HG03103 (cell line): ENCODE data around the gene VAMP8.
A peak's percentile ranks its signal among the peaks of the same experiment; 100 is the strongest.
"Not testable (repeated sequence)": the region's sequence is repeated elsewhere in the genome, so short reads cannot be mapped to it uniquely, and the experiment has no call there.

ENCODE experiments used
- ATAC-seq: cut with Tn5 transposase; IDR thresholded peaks from one replicate; pipeline ENCODE4 v1.9.1; 2021; ENCODE audit warnings: low read depth; ENCODE audit not compliant: unreplicated experiment

VAMP8 gene

DNA sequence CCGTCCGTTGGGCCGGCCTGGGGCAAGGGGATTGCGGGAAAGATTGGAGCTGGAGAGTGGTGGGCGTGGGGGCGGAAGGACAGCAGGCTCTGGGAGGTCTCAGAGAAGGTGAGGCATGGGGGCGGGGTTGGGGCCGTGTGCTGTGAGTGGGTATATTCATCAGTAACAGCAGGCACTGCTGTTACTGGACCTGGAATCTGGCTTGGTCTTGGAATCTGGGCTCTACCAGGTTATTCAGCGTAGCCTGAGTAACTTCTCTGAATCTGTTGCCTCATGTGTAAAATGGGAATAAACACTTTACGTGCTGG is 18.6 kb downstream of the VAMP8 start:
- no peak for ATAC-seq

DNA sequence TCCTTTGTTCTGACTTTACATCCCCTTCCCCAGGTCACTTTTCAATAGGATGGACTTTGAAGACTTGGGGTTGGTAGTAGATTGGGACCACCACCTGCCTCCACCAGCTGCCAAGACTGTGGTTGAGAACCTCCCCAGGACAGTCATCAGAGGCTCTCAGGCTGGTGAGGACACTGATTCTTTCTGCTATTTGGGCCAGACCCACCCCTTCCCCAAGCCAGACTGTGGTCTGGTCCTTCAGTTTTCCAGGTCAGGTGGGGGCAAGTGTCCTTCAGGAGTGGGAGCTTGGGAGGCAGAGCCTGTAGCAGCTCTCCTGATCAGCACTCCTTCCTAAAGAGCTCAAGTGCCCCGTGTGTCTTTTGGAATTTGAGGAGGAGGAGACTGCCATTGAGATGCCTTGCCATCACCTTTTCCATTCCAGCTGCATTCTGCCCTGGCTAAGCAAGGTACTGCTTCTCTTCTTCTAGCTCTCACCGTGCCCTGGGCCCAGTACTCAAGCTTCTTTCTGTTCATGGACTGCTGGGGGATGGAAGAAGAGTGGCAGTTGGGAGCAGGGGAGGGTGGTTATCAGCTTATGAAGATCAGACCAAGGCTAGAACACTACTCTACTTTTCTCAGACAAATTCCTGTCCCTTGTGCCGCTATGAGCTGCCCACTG is 19.2 kb downstream of the VAMP8 start:
- no peak for ATAC-seq

DNA sequence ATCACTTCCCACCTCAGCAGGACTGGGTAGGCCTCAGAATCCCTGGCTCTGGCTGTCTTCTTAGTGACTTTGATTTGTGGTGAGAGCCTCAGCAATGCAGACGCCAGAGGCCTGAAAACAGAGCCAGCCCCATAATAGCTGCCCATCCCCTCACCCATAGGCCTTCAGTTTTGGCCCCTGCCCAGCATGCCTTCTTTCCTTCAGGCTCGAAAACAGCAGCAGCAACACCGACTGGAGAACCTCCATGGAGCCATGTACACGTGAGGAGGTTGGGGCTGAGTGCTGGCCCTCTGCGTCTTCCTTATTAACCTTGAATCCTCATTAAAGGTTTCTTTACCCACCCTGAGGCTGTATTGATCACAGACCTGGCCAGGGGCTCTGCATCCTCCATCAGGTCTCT is 19.9 kb downstream of the VAMP8 start:
- no peak for ATAC-seq

DNA sequence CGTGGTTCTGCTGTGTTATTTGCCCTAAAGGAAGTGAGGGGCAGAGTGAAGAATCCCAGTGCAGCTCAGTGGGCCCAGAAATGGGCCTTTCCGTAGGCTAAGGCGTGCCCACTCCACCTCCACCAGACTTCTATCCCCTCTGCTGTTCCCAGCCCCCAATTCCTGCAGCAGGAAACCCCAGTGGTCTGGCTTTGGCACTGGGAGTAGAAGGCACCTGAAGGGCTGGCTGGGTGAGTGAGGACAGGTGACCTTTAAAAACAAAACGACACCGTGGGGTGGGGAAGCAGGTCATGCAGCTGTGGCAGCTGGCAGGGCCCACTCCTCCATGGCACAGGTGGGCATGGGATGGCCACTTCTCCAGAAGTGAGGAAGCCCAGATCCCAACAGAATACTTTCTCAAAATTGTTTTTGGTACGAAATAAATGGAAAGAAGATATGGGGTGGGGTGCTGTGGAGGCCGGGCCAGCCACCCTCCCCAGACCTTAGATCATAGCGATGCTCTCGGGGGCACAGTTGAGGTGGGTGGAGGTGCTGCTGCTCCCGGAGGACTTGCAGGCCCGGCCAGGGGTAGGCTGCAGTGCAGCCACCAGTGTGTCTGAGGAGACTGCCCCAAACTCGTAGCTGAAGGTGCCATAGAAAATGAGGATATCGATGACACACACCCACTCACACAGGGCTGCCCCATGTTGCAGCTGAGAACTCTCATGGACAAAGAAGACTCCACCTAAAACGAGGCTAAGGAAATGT is 21.4 kb downstream of the VAMP8 start:
- no peak for ATAC-seq

DNA sequence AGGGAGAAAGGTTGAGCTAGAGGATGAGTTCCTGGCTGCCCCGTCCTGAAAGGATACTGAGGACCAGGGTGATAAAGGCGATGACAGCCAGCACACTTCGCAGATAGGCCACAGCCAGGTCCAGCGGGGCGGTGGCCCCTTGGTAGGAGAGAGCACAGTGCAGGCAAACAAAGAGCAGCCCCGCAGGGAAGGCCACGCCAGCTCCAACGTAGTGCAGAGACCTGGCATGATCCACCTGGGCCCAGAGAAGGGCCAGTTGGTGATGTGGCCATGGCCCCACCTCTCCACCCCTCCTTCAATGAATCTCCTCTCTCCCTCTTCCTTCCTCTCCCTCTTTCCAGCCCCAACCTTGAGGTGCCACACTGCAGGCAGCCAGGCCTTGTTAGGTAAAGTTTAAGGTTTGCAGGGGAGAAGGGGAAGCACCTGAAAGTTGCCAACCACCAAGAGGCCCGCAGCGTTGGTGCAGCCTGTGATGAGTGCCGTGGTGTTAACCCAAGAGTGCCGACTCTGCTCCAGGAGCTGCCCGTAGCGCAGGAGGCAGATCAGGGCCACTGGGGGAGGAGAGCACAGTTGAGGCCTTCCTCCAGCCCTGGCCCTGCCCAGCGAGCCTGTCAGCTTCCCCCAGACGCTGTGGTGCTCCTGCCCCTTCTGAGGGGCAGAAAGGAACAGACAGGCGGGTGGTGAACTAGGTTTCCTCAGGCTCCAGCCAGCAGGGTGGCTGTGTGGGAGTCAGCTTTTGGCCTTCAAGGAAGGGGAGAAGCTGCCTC is 22.3 kb downstream of the VAMP8 start:
- no peak for ATAC-seq

DNA sequence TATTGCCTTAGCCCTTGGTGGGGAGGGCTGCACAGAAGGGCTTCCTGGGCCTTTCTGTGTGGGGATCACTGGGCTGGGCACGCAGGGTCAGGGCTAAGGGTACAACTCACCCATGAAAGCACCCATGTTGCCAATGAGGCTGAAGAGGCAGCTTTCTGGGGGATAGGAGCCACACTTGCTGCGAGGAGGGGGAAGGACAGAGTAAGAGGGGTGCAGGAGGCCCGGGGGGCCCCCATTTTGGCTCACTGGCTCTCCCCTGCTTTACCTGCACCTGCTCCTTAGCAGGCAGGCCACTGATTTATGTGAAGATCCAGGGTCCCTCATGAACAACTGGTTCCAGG is 22.8 kb downstream of the VAMP8 start:
- ATAC-seq = no peak

DNA sequence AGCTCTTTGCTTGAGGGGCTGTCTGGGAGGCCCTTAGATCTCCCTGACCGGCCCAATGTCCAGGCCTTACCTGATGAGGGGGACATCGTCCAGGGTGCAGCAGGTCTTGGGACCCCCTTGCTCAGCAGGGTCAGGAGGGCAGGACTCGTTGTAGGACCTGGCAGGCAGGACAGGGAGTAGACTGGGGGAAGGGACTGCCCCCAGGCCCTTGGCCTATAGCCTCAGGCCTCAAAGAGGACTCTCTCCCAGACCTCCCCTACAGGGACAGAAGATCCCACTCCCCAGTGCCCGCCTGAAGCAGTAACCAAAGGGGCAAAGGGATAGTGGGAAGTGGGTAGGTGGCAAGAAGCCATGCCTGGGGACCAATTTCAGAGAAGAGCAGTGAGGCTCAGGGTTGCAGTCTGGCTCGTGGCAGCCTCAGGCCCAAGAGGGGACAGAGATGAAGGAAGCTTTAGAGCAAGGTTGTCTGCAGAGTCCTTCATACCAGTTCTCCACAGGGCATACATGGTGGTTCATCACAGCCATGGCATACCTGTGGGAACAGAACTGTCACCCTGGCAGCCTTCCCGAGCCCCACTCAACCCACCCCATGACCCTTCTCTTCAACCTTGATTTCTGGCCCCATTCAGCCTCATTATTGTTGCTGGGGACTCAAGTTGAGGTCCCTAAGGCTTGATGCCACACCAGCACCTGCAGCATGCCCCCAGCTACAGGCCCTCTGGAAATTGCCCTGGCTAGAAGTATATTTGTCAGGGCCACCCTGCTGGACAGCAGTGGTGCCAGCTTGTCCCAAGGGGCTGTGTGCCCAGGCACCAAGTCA is 23.8 kb downstream of the VAMP8 start:
- no peak for ATAC-seq

DNA sequence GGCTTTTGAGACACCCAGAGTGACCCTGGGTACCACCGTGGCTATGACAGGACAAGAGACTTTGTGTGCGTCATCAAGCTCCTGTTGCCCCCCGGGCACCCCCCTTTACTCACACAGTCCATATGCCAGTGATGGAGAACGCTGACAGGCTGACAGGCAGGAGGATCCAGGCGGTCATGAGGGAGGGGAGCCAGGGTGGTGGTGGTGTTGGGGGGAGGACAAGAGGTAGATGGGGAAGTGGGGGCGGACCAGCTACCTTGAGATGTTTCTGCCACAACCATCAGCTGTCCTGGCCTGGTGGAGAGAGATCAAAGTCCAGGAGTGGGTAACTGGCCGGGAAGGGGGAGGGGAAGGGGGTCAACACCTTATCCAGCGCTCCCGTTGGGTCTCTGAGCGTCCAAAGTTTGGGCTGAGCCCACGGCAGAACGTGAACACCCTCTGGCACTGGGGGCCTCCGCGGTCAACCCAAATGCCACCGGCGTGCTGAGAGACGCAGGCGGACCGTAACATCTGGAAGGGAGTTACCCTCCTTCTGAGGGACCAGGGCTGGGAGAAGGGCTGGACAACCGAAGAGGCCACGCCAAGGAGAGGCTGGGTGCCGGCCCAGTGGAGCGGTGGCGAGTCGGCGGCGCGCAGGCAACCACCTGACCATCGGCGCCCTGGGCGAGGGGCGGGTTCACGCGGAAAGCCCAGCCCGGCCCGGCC is 24.5 kb downstream of the VAMP8 start:
- ATAC-seq = peak; percentile 34

DNA sequence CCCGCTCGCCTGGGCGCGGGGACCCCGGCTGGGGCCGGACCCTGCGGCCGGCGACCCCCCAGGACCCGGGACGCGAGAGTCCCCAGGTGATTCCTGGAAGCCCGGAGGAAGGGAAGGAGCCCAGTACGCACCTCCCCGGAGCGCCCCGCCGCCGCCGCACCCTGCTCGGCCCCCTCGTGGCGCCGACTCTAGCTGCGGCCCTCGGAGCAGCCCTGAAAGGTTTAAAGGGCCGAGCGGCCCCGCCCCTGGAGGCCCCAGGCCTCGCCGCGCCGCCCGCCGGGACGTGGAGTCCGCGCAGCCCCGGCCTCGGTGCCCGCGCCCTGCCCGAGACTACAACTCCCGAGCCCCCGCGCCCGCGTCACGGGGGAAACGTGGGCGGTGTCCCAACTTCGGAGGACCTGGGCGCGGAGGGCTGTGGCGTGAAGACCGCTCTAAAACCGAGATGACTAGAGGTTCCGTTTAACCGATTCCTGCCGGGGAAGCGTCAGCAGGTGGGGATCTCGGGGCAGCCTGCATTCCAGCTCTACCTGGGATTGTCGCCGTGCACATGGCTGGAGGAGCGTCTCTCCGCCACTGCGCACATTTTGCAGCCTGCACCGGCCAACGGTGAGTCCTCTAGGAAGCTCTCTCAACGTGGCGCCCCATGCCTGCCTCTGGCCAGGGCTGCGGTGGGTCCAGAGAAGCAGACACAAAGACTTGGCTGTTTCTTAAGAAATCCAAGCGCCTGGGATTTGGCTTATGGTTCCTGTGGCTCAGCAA is 25.3 kb downstream of the VAMP8 start, which contains the start of gene TMEM150A:
Gene TMEM150A (minus strand): TSS at position 223 of the 759 bp plus-strand sequence. CDS start 750 bp downstream, outside the sequence.
- peak; percentile 94 for ATAC-seq

DNA sequence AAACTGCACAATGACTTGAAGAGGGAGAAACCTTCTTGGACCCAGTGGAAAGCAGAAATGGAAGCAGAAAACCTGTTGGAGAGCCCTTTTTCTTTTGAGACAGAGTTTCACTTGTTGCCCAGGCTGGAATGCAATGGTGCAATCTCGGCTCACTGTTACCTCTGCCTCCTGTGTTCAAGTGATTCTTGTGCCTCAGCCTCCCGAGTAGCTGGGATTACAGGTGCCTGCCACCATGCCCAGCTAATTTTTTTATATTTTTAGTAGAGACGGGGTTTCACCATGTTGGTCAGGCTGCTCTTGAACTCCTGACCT is 26.7 kb downstream of the VAMP8 start:
- ATAC-seq = not testable (repeated sequence)

DNA sequence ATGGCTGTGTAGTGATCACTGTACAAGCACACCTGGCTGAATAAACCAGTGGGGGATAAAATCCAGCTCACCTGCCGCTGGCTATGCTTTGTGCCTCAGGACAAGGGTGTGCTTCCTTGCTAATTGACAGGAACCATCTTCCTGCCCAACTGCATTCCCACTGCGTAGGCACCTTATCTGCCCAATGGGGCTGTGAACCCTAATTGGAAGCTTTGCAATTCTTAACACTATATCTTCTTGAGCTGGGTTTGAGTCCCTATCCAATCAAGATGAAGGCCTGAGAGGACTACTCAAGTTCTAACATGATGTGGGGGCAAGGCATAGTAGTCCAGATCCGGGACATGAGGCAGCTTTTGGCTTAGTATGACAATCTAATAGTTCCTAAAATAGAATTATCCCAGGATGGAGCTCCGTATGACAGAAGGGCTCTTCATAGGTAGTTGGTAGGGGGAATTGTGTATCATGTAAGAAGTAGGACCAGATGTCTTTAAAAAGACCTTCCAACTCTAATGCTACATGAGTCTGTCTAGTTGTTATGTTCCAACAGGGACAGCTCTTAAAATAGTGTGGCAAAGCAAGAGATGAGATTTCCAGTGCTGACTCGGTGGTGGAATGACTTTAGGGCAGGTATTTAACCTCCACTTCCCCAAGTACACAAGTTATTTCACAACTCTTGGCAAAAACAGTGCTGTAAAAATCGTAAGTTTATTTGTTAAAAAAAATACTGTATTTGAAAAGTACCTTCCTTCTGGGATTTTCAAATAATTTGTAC is 27.4 kb downstream of the VAMP8 start:
- ATAC-seq = no peak

DNA sequence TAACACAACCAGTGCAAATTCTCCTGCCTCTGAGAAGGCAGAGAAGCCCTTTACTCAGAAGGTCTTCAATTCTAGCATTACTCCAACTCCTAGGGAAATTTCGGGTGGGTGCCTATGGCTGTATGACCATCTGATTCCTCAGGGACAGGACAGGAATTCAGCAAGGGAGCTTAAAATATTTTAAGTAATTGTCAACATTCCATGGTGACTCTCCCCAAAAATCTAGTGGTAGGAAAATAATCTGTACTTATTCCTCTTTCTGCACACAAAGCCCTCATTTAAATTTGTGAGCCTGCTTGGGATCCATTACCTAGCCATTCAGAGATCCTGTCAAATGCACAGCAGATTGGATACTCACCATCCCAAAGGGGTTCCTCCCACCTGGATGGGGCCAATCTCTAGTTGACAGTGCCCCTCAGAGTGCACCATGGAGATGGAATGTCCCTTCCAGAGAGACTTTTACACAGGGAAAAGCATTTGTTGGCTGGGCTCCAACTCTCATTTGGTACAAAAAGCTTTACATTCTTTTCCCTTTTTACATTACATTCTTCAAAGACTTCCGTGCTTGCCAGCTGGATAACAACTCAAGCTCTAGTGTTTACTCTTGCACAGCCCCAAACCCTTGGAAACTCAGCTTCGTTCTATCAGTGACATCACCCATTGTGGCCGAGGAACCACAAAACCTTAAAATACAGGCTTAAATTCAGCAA is 28.2 kb downstream of the VAMP8 start:
- ATAC-seq = no peak

DNA sequence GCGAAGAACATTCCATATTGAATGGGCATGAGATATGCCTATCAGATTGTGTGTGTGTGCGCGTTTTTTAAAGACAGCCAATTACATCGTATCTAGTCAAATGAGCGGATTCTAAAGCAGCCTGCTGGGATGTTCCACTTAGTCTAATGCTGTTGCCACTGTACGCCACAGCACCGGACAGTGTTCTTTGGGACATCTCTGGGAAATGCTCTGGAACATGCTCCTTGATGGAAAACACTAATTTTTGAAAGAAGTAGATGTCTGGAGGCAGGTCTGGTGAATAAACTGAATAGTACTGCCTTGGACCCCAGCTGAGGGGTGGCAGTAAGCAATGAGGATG is 28.7 kb downstream of the VAMP8 start:
- no peak for ATAC-seq

DNA sequence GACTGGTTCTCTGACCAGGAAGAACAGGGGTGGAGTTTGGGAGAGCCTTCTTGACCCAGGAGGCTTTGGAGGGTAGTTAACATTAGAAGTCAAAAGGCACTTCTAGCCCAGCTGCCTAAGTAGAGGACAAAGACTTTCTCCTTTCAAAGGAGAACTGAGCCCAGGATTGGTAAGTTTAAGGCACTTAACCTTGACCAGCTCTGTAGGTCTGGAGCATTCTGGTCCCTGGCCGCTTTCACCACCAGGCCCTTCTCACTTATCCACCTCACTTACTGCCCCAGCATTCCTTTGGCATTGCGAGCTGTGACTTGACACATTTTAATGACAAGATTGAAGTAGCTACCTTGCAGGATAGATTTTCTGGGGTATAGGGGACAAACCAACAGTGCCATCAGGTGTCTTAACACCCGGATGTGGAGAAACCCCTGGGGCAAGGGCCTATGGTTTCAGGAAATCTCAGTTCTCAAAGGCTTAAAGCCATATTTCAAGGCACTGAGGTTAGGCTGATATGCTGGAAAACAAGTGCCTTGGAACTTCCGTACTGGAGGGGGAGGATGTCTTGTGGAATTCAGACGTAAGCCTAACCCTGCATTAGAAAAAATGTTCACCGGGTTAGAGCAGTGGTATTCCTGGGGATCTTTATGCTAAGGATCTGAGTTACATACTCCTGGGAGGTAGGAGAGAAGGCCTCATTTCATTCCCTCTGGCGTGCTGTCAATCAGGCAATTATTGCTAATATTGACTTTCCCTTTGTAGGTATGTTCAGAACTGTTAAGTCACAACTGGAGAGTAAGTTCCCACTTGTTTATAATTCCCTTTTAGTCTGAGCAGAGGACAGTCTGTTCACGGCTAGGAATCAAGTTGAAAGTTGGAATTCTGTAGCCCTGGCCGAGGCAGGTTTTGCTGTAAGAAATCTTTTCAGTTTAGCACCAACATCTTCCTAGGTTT is 30.2 kb downstream of the VAMP8 start:
- ATAC-seq = no peak

DNA sequence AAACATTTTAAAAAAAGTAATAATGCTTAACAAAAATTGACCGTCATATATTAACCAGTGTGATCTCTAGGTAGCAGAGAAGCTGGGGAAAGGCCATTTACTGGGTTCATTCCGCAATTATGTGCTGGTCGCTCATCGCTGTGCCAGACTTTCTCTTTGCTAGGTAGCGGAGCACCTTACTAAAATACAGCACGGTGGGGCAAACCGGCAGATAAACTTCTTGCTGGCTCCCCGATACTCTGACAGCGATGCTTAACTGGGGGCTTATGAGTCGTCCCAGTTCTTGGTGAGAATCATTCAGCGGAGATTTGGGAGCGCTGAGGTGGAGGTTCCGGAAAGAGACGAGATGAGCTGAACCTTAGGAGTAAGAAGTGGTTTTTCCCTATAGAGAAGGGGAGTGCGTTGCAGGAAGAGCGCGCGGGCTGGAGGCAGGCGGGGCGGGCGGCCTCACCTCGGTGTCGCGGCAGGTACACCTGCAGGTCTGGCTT is 33.9 kb downstream of the VAMP8 start:
- no peak for ATAC-seq

DNA sequence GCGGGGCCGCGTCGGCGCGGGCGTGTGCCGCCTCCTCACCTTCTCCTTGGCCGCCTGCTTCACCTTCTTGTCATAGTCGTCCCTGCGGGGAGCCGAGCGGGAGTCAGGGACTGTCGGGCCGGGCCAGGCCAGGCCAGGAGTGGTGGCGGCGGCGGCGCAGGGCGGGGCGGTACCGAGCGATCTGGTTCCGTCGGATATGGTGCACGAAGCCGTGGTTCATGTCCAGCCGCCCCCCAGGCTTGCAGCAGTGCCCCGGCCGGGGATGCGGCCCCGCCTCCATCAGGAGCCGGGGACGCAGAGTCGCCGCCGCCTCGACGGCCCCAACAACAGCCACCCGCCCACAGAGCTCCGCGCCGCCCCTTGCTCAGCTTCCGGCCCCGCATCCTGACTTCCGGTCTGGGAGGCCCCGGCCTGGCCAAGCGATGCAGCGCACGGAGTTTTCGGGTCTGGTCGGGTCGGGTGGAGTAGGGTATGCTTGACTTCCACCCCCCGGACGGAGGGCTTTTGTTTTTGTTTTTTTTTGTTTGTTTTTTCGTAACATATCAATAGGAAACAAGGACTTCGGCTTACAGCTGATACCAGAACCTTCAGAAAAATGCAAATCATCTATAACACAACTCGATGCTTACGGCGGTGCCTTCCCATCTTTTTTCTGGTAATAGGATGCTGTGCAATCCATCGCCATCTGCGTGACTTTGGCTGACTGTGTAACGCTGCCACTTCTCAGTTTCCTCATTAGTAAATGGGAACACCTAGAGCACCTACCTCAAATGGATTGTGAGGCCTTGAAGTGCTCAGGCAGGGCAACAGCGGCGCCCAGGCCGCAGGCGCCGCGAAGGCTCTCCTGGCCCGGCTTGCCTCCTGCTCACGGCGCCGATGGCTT is 34.6 kb downstream of the VAMP8 start, which contains the start of gene C2orf68:
Gene C2orf68 (minus strand): TSS at position 362 of the 883 bp plus-strand sequence. CDS start 82 bp downstream, at position 280.
- peak; percentile 75 for ATAC-seq
